ENCODE results near the gene FAM162B.
"Not testable (repeated sequence)": the region's sequence is repeated elsewhere in the genome, so short reads cannot be mapped to it uniquely, and the experiment has no call there.

Gene FAM162B

GRCh38 chr6:116705917-116706316, 59.6 kb downstream of the FAM162B start:
- Mint-ChIP-seq H3K27ac (ENCODE audit: low read depth) (no peak overlapping the region), H3K36me3 (ENCODE audit: insufficient read depth) (peaks cover 42% of the 10 kb centered on the region), H3K4me3 (no peak overlapping the region), H3K4me1 (peaks cover 6% of the 10 kb centered on the region), H3K9me3 (no peaks in the 10 kb centered on the region), H3K27me3 (no peaks in the 10 kb centered on the region)
- DNase-seq (ENCODE audit: low spot score in 2 of 2) (no peak), ATAC-seq (replicated peaks; ENCODE audit: extremely low read depth, poor library complexity, severe bottlenecking) (no peak)

GRCh38 chr6:116703888-116704287, 61.6 kb downstream of the FAM162B start:
- H3K27me3 Mint-ChIP-seq; H3K4me3 Mint-ChIP-seq; H3K9me3 Mint-ChIP-seq; ATAC-seq (replicated peaks; ENCODE audit: extremely low read depth, poor library complexity, severe bottlenecking); H3K27ac Mint-ChIP-seq (ENCODE audit: low read depth); DNase-seq (ENCODE audit: low spot score in 2 of 2): not testable (repeated sequence)
- peaks cover 47% of the 10 kb centered on the region for H3K36me3 Mint-ChIP-seq (ENCODE audit: insufficient read depth)
- peaks cover 12% of the 10 kb centered on the region for H3K4me1 Mint-ChIP-seq

All from central memory CD8-positive, alpha-beta T cell (primary cell).